Esophagus squamous epithelium (tissue), 5 donors: Measurements from ENCODE around the gene TMCC2. TPM values are rescaled to one million over a fixed set of nuclear protein-coding genes. Genes with fewer than 3 reads are reported as not detected.
A peak's percentile ranks its signal among the peaks of the same experiment; 100 is the strongest.

Source experiments
- DNase-seq: peaks from one replicate; lab custom pipeline; 2025; lab: John Stamatoyannopoulos, UW
- H3K27ac ChIP-seq, 4 donors: fragments of 200-600 bp; sonication (generic); one replicate each; pipeline ENCODE4 v1.5.1; 2016 to 2019; ENCODE audit warnings: mild to moderate bottlenecking in 1 of 4
- H3K27me3 ChIP-seq, 4 donors: fragments of 200-600 bp; sonication (generic); 1 replicate in 3 of 4; 2 replicates in 1 of 4; pipeline versions ENCODE4 v1.5.1 to v1.6.0; 2017 to 2021; ENCODE audit warnings: antibody characterized with exemption in 1 of 4
- H3K36me3 ChIP-seq, 3 donors: fragments of 200-600 bp; sonication (generic); one replicate each; pipeline ENCODE4 v1.5.1; 2016 to 2019
- H3K4me1 ChIP-seq, 3 donors: fragments of 200-600 bp; sonication (generic); one replicate each; pipeline ENCODE4 v1.5.1; 2017 to 2019
- H3K4me3 ChIP-seq, 4 donors: fragments of 200-600 bp; sonication (generic); 1 replicate in 3 of 4; 2 replicates in 1 of 4; pipeline ENCODE4 v1.5.1; 2016 to 2019; ENCODE audit warnings: mild to moderate bottlenecking in 2 of 4, moderate library complexity in 1 of 4
- H3K9me3 ChIP-seq, 3 donors: fragments of 200-600 bp; sonication (generic); one replicate each; pipeline ENCODE4 v1.5.1; 2016 to 2019
- CTCF ChIP-seq, 6 experiments: fragments of 450-650 bp in 4 of 6; fragments of 200-600 bp in 2 of 6; sonication (generic) in 2 of 6; IDR thresholded peaks; one replicate each; pipeline ENCODE4 v1.5.1; 2016 to 2019; ENCODE audit warnings: antibody characterized with exemption in 6 of 6, mild to moderate bottlenecking in 4 of 6, moderate library complexity in 4 of 6
- POLR2A ChIP-seq, 4 donors: fragments of 450-650 bp; IDR thresholded peaks; one replicate each; pipeline ENCODE4 v1.6.1; 2017; ENCODE audit warnings: antibody characterized with exemption in 4 of 4, mild to moderate bottlenecking in 4 of 4, moderate library complexity in 3 of 4
- WGBS, 2 donors: methylation state at CpG; one replicate each; pipeline ENCODE4 v1.1.5; 2018; 5-methylcytosine and 5-hydroxymethylcytosine counted together
- intact Hi-C: fragments of 100-400 bp; cut with DNase I; formaldehyde crosslinking; loops from one replicate; pipeline ENCODE4 v1.15.0; 2022
- total RNA-seq, 4 donors: library from RNA; depleted of rRNA; stranded (reverse); fragments of >200 nt; gene quantifications; one replicate each; pipeline ENCODE4 v1.1.0, GENCODE V29; 2016
- donor health status: DM: yes; HTN: yes; CAD: no.

TMCC2 gene
- total RNA-seq, 4 donors from 2014 or later = 0.76 to 1.9 (median 0.91) TPM

GRCh38 chr1:205312866-205313562 lies 85.3 kb downstream of the TMCC2 start:
- H3K4me3 ChIP-seq = peak overlapping the region in 2 of 4 donors; percentile 33 to 45
- H3K9me3 ChIP-seq = no peaks in the 10 kb centered on the region
- peak overlapping the region; percentile 64 to 91 (median 72) for H3K27ac ChIP-seq
- intact Hi-C loops = no loop called here
- no peaks in the 10 kb centered on the region for H3K27me3 ChIP-seq
- TF ChIP-seq CTCF (IDR thresholded peaks at IDR 0.05) (no peak), POLR2A (IDR thresholded peaks at IDR 0.05) (no peak)
- peaks cover 31 to 89% (median 46%) of the 10 kb centered on the region in 3 donors for H3K4me1 ChIP-seq
- peaks cover 2 to 44% (median 22%) of the 10 kb centered on the region in 3 donors for H3K36me3 ChIP-seq
- DNase-seq = no peak
- WGBS, 2 donors = 55 to 67% methylated on average over 10 of the region's 10 CpGs

- no peaks in the 10 kb centered on the region for H3K9me3 ChIP-seq
- peaks cover 0 to 37% (median 16%) of the 10 kb centered on the region in 3 donors for H3K36me3 ChIP-seq
- intact Hi-C loops = no loop called here
- peak overlapping the region in 2 of 4 donors; percentile 33 to 45 for H3K4me3 ChIP-seq
- peak overlapping the region; percentile 64 to 91 (median 72) for H3K27ac ChIP-seq
- 13 to 19% methylated on average over 10 to 11 of the region's 21 CpGs for WGBS, 2 donors
- no peak for TF ChIP-seq CTCF (IDR thresholded peaks at IDR 0.05)
- peak in 1 of 4 donors; percentile 10 for TF ChIP-seq POLR2A (IDR thresholded peaks at IDR 0.05)
- peaks cover 38 to 96% (median 52%) of the 10 kb centered on the region in 3 donors for H3K4me1 ChIP-seq
- H3K27me3 ChIP-seq = no peaks in the 10 kb centered on the region
- DNase-seq = no peak
Observed at GRCh38 chr1:205313563-205314308, 86.0 kb downstream of the TMCC2 start.

- H3K4me1 ChIP-seq = peaks cover 44 to 100% (median 56%) of the 10 kb centered on the region in 3 donors
- peak overlapping the region in 1 of 4 donors; percentile 4 for H3K4me3 ChIP-seq
- H3K27me3 ChIP-seq = no peaks in the 10 kb centered on the region
- no peaks in the 10 kb centered on the region for H3K9me3 ChIP-seq
- no peak for DNase-seq
- peaks cover 0 to 23% (median 13%) of the 10 kb centered on the region in 3 donors for H3K36me3 ChIP-seq
- no peak for TF ChIP-seq POLR2A (IDR thresholded peaks at IDR 0.05)
- TF ChIP-seq CTCF (IDR thresholded peaks at IDR 0.05) = no peak
- intact Hi-C loops = no loop called here
- peak overlapping the region in 2 of 4 donors; percentile 12 to 91 for H3K27ac ChIP-seq
- 84 to 86% methylated on average over 2 to 4 of the region's 5 CpGs for WGBS, 2 donors
Observed at GRCh38 chr1:205315008-205315618, 87.4 kb downstream of the TMCC2 start.

GRCh38 chr1:205316161-205316566 lies 88.4 kb downstream of the TMCC2 start:
- H3K9me3 ChIP-seq = no peaks in the 10 kb centered on the region
- no peak for DNase-seq
- intact Hi-C loops = no loop called here
- TF ChIP-seq CTCF (IDR thresholded peaks at IDR 0.05) (no peak), POLR2A (IDR thresholded peaks at IDR 0.05) (no peak)
- peak overlapping the region; percentile 26 to 92 (median 70) for H3K27ac ChIP-seq
- no peaks in the 10 kb centered on the region for H3K27me3 ChIP-seq
- H3K36me3 ChIP-seq = peaks cover 0 to 12% (median 3%) of the 10 kb centered on the region in 3 donors
- no peak overlapping the region for H3K4me3 ChIP-seq
- peaks cover 44 to 100% (median 54%) of the 10 kb centered on the region in 3 donors for H3K4me1 ChIP-seq
- whole genome bisulfite sequencing, 2 donors = 15 to 25% methylated on average over 2 of the region's 2 CpGs
